ENCODE data around the gene GAB1.

Gene GAB1

DNA sequence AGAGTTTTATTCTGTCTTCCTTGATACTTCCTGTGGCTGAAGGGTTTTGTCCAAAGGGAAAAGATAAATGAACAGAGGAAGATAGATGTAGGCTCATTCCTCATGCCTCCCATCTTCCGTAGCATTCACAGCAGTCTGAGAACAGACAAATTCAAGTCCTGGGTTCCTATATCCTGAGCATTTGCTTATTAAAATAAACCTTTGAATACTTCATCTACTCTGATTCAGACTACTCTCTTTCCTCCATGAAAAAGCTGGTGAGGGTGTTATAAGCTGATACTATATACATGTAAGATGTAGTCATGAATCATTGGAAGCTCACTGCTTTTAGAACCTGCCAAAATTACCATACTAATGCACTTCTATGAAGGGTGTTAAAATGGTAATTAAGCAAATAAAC lies 61.2 kb downstream of the GAB1 start:
- no peak for DNase-seq (ENCODE audit: low read depth)
- no peak overlapping the region for H3K4me3 ChIP-seq (ENCODE audit: low read depth, low read length)
- no peak for TF ChIP-seq POLR2A (IDR thresholded peaks at IDR 0.05; ENCODE audit: extremely low read depth, insufficient read length)
- TF ChIP-seq, protein P1, sequence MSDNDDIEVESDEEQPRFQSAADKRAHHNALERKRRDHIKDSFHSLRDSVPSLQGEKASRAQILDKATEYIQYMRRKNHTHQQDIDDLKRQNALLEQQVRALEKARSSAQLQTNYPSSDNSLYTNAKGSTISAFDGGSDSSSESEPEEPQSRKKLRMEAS (IDR thresholded peaks at IDR 0.05; ENCODE audit: low read depth, low read length): no peak

DNA sequence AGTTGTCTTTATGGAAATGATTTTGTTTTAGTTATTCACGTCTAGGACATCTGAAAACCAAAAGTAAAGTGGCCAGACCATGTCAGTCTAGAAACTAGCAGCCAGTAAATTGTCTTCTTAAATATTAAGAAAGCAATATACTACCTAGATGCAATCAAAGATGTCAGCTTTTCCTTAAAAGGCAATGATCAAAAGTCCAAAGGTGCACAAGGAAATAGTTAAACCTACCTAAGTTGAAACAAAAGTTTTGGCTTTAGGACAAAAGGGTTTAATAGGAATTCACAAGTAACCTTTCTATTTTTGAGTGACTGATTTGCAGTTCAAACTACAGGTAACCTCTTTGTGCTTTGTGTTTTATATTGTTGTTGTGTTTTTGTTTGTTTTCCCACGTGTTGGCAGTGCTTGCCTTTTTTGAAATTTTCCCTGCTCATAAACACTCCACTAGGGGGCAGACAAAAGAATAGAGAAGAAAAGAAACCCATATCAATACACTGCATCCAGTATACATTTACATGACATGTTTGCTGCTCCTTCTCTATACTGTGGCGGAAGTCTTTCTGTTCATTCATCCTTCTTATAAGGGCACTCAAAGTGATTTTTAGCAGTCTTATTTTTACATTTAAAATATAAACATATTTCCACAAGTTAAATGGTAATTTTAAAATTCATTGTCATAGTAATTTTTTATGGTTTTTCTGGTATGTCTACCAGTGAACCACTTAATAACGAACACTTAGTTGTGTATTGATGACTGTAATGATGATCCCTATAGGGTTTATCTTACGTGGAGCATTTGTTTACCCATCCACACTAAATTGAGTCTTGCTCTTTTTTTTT lies 62.7 kb downstream of the GAB1 start:
- H3K4me3 ChIP-seq (ENCODE audit: low read depth, low read length): no peak overlapping the region
- peak; percentile 27 for DNase-seq (ENCODE audit: low read depth)
- TF ChIP-seq MYC (IDR thresholded peaks at IDR 0.05; ENCODE audit: low read depth, low read length): no peak
- TF ChIP-seq, protein P2, sequence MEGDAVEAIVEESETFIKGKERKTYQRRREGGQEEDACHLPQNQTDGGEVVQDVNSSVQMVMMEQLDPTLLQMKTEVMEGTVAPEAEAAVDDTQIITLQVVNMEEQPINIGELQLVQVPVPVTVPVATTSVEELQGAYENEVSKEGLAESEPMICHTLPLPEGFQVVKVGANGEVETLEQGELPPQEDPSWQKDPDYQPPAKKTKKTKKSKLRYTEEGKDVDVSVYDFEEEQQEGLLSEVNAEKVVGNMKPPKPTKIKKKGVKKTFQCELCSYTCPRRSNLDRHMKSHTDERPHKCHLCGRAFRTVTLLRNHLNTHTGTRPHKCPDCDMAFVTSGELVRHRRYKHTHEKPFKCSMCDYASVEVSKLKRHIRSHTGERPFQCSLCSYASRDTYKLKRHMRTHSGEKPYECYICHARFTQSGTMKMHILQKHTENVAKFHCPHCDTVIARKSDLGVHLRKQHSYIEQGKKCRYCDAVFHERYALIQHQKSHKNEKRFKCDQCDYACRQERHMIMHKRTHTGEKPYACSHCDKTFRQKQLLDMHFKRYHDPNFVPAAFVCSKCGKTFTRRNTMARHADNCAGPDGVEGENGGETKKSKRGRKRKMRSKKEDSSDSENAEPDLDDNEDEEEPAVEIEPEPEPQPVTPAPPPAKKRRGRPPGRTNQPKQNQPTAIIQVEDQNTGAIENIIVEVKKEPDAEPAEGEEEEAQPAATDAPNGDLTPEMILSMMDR (IDR thresholded peaks at IDR 0.05; ENCODE audit: low read depth, low read length): peak; percentile 68
- no peak for TF ChIP-seq POLR2A (IDR thresholded peaks at IDR 0.05; ENCODE audit: extremely low read depth, insufficient read length)
- TF ChIP-seq, protein P1 (IDR thresholded peaks at IDR 0.05; ENCODE audit: low read depth, low read length): no peak

DNA sequence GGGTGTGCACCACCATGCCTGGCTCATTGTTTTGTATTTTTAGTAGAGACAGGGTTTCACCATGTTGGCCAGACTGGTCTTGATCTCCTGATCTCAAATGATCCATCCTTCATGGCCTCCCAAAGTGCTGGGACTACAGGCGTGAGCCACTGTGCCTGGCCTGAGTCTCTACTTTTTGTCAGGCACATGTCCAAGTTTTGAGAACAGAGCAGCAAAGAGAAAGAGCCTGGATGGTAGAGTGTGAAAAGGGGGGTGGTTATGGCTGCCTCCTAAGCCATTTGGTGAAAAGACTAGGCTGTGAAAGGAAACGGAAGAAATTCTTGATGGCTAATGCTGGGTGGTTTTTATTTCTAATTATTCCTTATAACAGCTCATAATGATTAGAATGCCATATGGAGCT lies 63.4 kb downstream of the GAB1 start:
- DNase-seq (ENCODE audit: low read depth): no peak
- no peak overlapping the region for H3K4me3 ChIP-seq (ENCODE audit: low read depth, low read length)
- TF ChIP-seq, protein P2 (IDR thresholded peaks at IDR 0.05; ENCODE audit: low read depth, low read length): no peak
- TF ChIP-seq, protein P1 (IDR thresholded peaks at IDR 0.05; ENCODE audit: low read depth, low read length): no peak
- TF ChIP-seq MYC (IDR thresholded peaks at IDR 0.05; ENCODE audit: low read depth, low read length) (no peak), POLR2A (IDR thresholded peaks at IDR 0.05; ENCODE audit: extremely low read depth, insufficient read length) (no peak)

DNA sequence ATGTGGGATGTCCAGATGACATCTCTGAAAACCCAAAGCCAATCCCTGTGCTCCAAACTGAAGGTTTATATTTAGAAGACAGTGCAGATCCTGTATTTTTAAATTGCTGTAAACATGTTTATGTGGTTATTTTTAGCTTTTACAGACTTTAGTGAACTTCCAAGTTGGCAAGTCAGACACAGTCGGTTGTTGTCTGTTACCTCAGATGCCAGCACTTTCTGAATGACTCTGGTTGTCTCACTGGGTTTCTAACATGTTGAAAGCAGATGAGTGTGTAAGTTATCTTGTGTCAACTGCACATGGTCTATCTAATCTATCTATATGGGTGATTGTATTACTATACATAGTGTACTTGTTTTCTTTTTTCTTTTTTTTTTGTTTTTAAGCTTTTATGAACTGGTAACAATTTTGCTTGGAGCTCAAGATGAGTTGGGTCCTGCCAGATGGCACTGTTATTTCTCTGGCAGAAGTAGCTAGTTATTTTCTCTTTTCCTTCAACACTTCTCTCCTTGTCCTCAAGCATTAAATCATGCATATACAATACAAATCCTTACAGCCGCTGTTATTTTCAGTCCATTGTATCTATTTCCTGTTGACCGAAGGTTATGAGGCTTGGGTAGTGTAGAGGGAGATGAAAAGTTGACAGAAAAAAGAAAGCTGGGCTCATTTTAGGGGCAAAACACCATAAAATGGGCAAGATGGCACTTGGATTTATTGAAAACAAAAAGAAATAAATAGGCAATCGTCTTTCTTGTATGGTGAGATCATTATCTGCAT lies 66.3 kb downstream of the GAB1 start:
- no peak for DNase-seq (ENCODE audit: low read depth)
- TF ChIP-seq, protein P2 (IDR thresholded peaks at IDR 0.05; ENCODE audit: low read depth, low read length): no peak
- TF ChIP-seq POLR2A (IDR thresholded peaks at IDR 0.05; ENCODE audit: extremely low read depth, insufficient read length): no peak
- no peak for TF ChIP-seq MYC (IDR thresholded peaks at IDR 0.05; ENCODE audit: low read depth, low read length)
- TF ChIP-seq, protein P1 (IDR thresholded peaks at IDR 0.05; ENCODE audit: low read depth, low read length): no peak
- H3K4me3 ChIP-seq (ENCODE audit: low read depth, low read length): no peak overlapping the region

DNA sequence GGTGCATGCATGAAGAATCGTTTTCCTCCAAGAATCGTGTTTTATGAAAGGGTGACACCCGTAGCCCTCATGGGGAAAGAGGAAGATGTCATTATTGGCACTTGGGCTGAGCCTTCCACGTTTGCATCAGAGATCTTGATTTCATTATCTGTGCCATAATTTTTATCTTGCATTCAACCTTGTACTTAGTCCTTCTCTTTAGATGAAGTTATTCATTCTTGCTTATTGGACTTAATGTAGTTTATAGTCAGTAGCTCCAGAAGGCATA lies 66.8 kb downstream of the GAB1 start:
- TF ChIP-seq POLR2A (IDR thresholded peaks at IDR 0.05; ENCODE audit: extremely low read depth, insufficient read length): no peak
- TF ChIP-seq, protein P2 (IDR thresholded peaks at IDR 0.05; ENCODE audit: low read depth, low read length): no peak
- TF ChIP-seq, protein P1 (IDR thresholded peaks at IDR 0.05; ENCODE audit: low read depth, low read length): no peak
- no peak for DNase-seq (ENCODE audit: low read depth)
- no peak overlapping the region for H3K4me3 ChIP-seq (ENCODE audit: low read depth, low read length)

DNA sequence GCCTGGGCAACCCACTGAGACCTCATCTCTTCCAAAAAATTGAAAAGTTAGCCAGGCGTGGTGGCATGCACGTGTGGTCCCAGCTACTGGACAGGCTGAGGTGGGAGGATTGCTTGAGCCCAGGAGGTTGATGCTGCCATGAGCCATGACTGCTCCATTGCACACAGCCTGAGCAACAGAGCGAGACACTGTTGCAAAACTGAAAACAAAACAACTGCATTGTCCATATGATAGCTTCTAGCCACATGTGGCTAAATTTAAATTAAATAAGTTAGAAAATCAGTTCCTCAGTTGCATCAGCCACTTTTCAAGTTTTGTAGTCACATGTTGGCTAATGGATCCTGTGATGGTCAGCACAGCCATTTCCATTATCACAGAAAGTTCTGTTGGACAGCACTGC lies 67.9 kb downstream of the GAB1 start:
- DNase-seq (ENCODE audit: low read depth): no peak
- H3K4me3 ChIP-seq (ENCODE audit: low read depth, low read length): no peak overlapping the region
- TF ChIP-seq, protein P1 (IDR thresholded peaks at IDR 0.05; ENCODE audit: low read depth, low read length): no peak
- TF ChIP-seq, protein P2 (IDR thresholded peaks at IDR 0.05; ENCODE audit: low read depth, low read length): no peak
- TF ChIP-seq MYC (IDR thresholded peaks at IDR 0.05; ENCODE audit: low read depth, low read length): no peak
- TF ChIP-seq POLR2A (IDR thresholded peaks at IDR 0.05; ENCODE audit: extremely low read depth, insufficient read length): no peak
